Limb (tissue), 2 donors: ENCODE measurements around the gene CHAF1B.

Experiments
- DNase-seq, 2 donors: peaks; one replicate each; pipeline ENCODE4 v3.0.0-alpha.2; 2016; ENCODE audit errors: extremely low spot score in 2 of 2

CHAF1B gene

GRCh38 chr21:36427502-36427901 lies 42.3 kb downstream of the CHAF1B start:
- no peak for DNase-seq

GRCh38 chr21:36428761-36429432 lies 43.7 kb downstream of the CHAF1B start:
- no peak for DNase-seq

GRCh38 chr21:36429947-36430546 lies 44.9 kb downstream of the CHAF1B start:
- peak in 1 of 2 donors; percentile 27 for DNase-seq

- DNase-seq, result no peak
These were observed 45.6 kb downstream of the CHAF1B start for GRCh38 chr21:36430841-36431240.

GRCh38 chr21:36431252-36431651 lies 46.1 kb downstream of the CHAF1B start:
- no peak for DNase-seq

GRCh38 chr21:36433059-36433709 lies 48.0 kb downstream of the CHAF1B start:
- DNase-seq, result no peak

GRCh38 chr21:36434144-36434543 lies 49.0 kb downstream of the CHAF1B start:
- no peak for DNase-seq

GRCh38 chr21:36436829-36437744 lies 51.9 kb downstream of the CHAF1B start:
- no peak for DNase-seq

GRCh38 chr21:36437745-36438128 lies 52.5 kb downstream of the CHAF1B start:
- DNase-seq, result no peak

GRCh38 chr21:36441715-36442114 lies 56.5 kb downstream of the CHAF1B start:
- no peak for DNase-seq

- no peak for DNase-seq
These were observed 61.1 kb downstream of the CHAF1B start for GRCh38 chr21:36446301-36446700.

- no peak for DNase-seq
These were observed 65.3 kb downstream of the CHAF1B start for GRCh38 chr21:36450511-36450910.

- DNase-seq, result no peak
These were observed 66.3 kb downstream of the CHAF1B start for GRCh38 chr21:36451506-36451905.

GRCh38 chr21:36452281-36452825 lies 67.2 kb downstream of the CHAF1B start:
- DNase-seq, result no peak

- no peak for DNase-seq
These were observed 68.9 kb downstream of the CHAF1B start for GRCh38 chr21:36454093-36454531.

- DNase-seq, result no peak
These were observed 69.5 kb downstream of the CHAF1B start for GRCh38 chr21:36454706-36455105.

- DNase-seq, result no peak
These were observed 71.7 kb downstream of the CHAF1B start for GRCh38 chr21:36456729-36457414.

GRCh38 chr21:36459098-36459497 lies 73.9 kb downstream of the CHAF1B start:
- DNase-seq, result no peak

GRCh38 chr21:36460866-36461265 lies 75.7 kb downstream of the CHAF1B start:
- no peak for DNase-seq

- no peak for DNase-seq
These were observed 76.2 kb downstream of the CHAF1B start for GRCh38 chr21:36461277-36461917.
